ACHN (cell line): ENCODE results near the gene NTSR2.

ENCODE experiments used
- DNase-seq: peaks from one replicate; pipeline ENCODE4 v3.0.0-alpha.2; 2015
- in situ Hi-C: cut with HindIII; loops from 2 replicates; pipeline ENCODE4 v1.10.0; 2017; ENCODE audit warnings: low sequenced_read_pairs, low pct_ligation_motif_present, low pct_unique_long_range_greater_than_20kb

The NTSR2 gene

GRCh38 chr2:11617984-11618707, 51.8 kb downstream of the NTSR2 start:
- in situ Hi-C loops: no loop called here
- no peak for DNase-seq

- in situ Hi-C loops: no loop called here
- DNase-seq: no peak
Measured at GRCh38 chr2:11617527-11617926, 52.5 kb downstream of the NTSR2 start.

DNA sequence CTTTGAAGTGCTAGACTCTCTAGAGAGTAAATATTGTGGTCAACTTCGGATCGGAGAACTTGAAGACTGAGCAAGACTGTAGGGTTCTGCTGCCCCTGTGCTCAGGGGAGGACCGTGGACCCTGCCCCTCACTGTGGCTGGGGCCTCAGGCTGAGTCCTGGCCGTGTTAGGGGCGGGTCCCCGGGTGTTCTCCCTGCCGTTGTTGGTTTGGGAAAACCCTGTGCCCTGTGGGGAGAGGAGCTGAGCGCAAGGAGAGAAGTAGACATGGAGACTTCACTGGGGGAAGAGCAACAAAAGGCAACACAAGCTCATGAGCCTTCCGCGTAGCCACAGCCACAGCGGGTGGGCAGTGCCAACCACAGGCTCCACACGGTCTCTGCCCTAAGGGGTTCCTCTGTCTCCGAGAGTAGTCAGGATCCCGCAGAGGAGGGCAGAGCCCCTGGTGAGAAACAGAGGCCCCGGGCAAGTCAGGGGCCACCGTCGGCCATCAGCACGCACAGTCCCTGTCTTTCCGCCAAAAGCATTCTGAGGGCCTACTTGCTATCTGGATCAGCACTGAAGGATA, 53.1 kb downstream of the NTSR2 start:
- DNase-seq: no peak
- in situ Hi-C loops: no loop called here

DNA sequence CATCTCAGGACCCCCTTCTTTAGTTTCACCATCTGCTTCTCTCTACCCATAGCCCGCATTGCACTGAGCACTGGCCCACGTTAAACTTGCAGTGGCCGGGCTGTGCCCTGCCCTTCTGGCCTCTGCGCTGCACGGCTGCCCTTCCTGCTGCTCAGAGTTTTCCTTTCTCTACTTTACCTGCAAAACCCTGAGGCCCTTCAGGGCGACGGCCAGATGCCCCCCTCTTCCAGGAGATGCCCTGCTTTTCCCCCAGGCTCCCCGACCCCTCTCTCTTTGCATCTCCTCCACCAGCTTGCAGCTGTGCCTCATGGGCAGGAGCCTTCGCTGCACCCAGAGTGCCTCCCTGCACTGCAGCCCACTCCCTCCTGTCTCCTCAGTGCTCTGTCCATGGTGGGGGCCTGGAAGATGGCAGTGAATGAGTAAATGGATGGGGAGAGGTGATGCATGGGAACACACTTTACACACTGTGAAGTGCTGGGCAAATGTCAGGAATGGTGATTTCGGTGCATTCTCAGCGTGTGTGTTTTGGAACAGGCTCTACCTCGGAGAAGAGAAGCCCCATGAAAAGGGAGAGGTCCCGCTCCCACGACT, 53.8 kb downstream of the NTSR2 start:
- no peak for DNase-seq
- in situ Hi-C loops: no loop called here

- in situ Hi-C loops: no loop called here
- no peak for DNase-seq
Measured at GRCh38 chr2:11615209-11615608, 54.8 kb downstream of the NTSR2 start.

GRCh38 chr2:11613297-11613696, 56.7 kb downstream of the NTSR2 start:
- DNase-seq: no peak
- in situ Hi-C loops: no loop called here

- in situ Hi-C loops: no loop called here
- no peak for DNase-seq
Measured at GRCh38 chr2:11612553-11613215, 57.3 kb downstream of the NTSR2 start.

DNA sequence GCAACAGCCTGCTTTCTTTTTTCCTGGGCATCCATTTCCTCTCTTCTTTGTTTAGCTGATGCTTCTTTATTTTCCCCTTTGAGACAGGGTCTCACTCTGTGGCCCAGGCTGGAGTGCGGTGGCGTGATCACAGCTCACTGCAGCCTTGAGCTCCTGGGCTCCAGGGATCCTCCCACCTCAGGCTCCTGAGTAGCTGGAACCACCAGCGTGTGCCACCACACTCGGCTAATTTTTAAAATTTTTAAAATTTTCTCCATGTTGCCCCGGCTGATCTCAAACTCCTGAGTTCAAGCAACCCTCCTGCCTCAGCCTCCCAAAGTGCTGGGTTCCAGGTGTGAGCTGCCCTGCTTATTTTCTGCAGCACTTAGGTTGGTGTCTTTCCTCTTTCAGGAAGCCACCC, 58.7 kb downstream of the NTSR2 start:
- DNase-seq: no peak
- in situ Hi-C loops: no loop called here

DNA sequence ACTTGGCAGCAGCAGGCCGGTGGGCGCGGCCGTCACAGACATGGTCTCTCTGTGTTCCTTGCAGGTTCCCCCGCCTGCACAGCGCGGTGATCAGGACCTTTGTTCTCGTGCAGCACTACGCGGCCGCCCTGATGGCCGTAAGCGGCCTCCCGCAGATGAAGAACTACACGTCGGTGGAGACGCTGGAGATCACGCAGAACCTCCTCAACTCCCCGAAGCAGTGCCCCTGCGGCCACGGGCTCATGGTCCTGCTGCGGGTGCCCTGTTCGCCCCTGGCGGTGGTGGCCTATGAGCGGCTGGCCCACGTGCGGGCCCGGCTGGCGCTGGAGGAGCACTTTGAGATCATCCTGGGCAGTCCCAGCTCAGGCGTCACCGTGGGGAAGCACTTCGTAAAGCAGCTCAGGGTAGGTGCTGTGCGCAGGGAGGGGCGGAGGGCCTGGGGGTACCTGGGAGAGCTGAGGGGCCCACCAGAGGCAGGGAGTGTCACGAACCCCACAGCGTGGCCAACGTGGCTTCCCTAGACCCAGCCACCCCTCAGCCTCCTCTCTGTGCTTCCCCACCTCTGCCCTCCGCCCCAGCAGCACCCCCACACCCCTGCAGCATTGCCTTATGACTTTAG, 59.3 kb downstream of the NTSR2 start:
- in situ Hi-C loops: no loop called here
- no peak for DNase-seq
